HG02623 (cell line): ENCODE results near the gene MAPK8IP2.

ENCODE experiments used
- ATAC-seq: cut with Tn5 transposase; IDR thresholded peaks from one replicate; pipeline ENCODE4 v1.9.1; 2021; ENCODE audit warnings: moderate library complexity; ENCODE audit not compliant: unreplicated experiment

The MAPK8IP2 gene

GRCh38 chr22:50600538-50600937, at the start of gene MAPK8IP2:
TSS of gene MAPK8IP2 (plus strand) at chr22:50600793. CDS start at chr22:50600819, 26 bp downstream.
- ATAC-seq, result no peak

- no peak for ATAC-seq
These were observed 49.3 kb upstream of the MAPK8IP2 start for GRCh38 chr22:50551160-50551752.

GRCh38 chr22:50553310-50553709, 47.3 kb upstream of the MAPK8IP2 start:
- ATAC-seq, result no peak

GRCh38 chr22:50556703-50557102, 43.9 kb upstream of the MAPK8IP2 start:
- no peak for ATAC-seq

- no peak for ATAC-seq
These were observed 40.6 kb upstream of the MAPK8IP2 start for GRCh38 chr22:50560034-50560433.

- no peak for ATAC-seq
These were observed 38.9 kb upstream of the MAPK8IP2 start for GRCh38 chr22:50561401-50562358.

- ATAC-seq, result peak; percentile 82
These were observed 37.8 kb upstream of the MAPK8IP2 start, which contains the start of gene SYCE3 for GRCh38 chr22:50562523-50563412. TSS of gene SYCE3 (minus strand) at chr22:50562919. CDS start at chr22:50556405, 6,514 bp downstream.

GRCh38 chr22:50563413-50564160, 37.0 kb upstream of the MAPK8IP2 start:
- no peak for ATAC-seq

GRCh38 chr22:50564289-50564688, 36.3 kb upstream of the MAPK8IP2 start:
- no peak for ATAC-seq

- no peak for ATAC-seq
These were observed 32.8 kb upstream of the MAPK8IP2 start for GRCh38 chr22:50567721-50568252.

- no peak for ATAC-seq
These were observed 32.0 kb upstream of the MAPK8IP2 start for GRCh38 chr22:50568626-50569025.

- ATAC-seq, result no peak
These were observed 31.5 kb upstream of the MAPK8IP2 start for GRCh38 chr22:50569041-50569459.

GRCh38 chr22:50569896-50570535, 30.6 kb upstream of the MAPK8IP2 start:
- no peak for ATAC-seq

- no peak for ATAC-seq
These were observed 29.7 kb upstream of the MAPK8IP2 start for GRCh38 chr22:50570861-50571260.

GRCh38 chr22:50571264-50572175, 29.1 kb upstream of the MAPK8IP2 start:
- no peak for ATAC-seq

GRCh38 chr22:50572965-50573364, 27.6 kb upstream of the MAPK8IP2 start:
- ATAC-seq, result no peak

- no peak for ATAC-seq
These were observed 26.9 kb upstream of the MAPK8IP2 start for GRCh38 chr22:50573491-50574382.

- ATAC-seq, result no peak
These were observed 26.2 kb upstream of the MAPK8IP2 start for GRCh38 chr22:50574383-50574755.
